ENCODE results near the gene BFSP1.
A peak's percentile ranks its signal among the peaks of the same experiment; 100 is the strongest.

Gene BFSP1

GRCh38 chr20:17519606-17520285, 11.4 kb downstream of the BFSP1 start:
- no peak for DNase-seq

GRCh38 chr20:17518339-17519052, 12.7 kb downstream of the BFSP1 start:
- DNase-seq = no peak

- DNase-seq = no peak
Observed at GRCh38 chr20:17515053-17515452, 16.1 kb downstream of the BFSP1 start.

GRCh38 chr20:17513939-17514338, 17.2 kb downstream of the BFSP1 start:
- no peak for DNase-seq

GRCh38 chr20:17511401-17511800, 19.8 kb downstream of the BFSP1 start:
- DNase-seq = no peak

- no peak for DNase-seq
Observed at GRCh38 chr20:17510548-17510947, 20.6 kb downstream of the BFSP1 start.

GRCh38 chr20:17508756-17509155, 22.4 kb downstream of the BFSP1 start:
- no peak for DNase-seq

- no peak for DNase-seq
Observed at GRCh38 chr20:17507531-17507930, 23.6 kb downstream of the BFSP1 start.

GRCh38 chr20:17507032-17507431, 24.1 kb downstream of the BFSP1 start:
- DNase-seq = no peak

- no peak for DNase-seq
Observed at GRCh38 chr20:17505636-17506517, 25.3 kb downstream of the BFSP1 start.

GRCh38 chr20:17504898-17505635, 26.1 kb downstream of the BFSP1 start:
- peak; percentile 53 to 72 for DNase-seq

GRCh38 chr20:17504066-17504897, 26.9 kb downstream of the BFSP1 start:
- DNase-seq = peak in 1 of 2 donors; percentile 24

GRCh38 chr20:17503301-17504065, 27.7 kb downstream of the BFSP1 start:
- no peak for DNase-seq

GRCh38 chr20:17502105-17502504, 29.1 kb downstream of the BFSP1 start:
- no peak for DNase-seq

GRCh38 chr20:17501701-17502100, 29.5 kb downstream of the BFSP1 start:
- no peak for DNase-seq

- DNase-seq = no peak
Observed at GRCh38 chr20:17500826-17501225, 30.4 kb downstream of the BFSP1 start.

- DNase-seq = no peak
Observed at GRCh38 chr20:17500271-17500670, 30.9 kb downstream of the BFSP1 start.

- no peak for DNase-seq
Observed at GRCh38 chr20:17499041-17499440, 32.1 kb downstream of the BFSP1 start.

GRCh38 chr20:17498641-17499040, 32.5 kb downstream of the BFSP1 start:
- no peak for DNase-seq

- DNase-seq = no peak
Observed at GRCh38 chr20:17497821-17498580, 33.2 kb downstream of the BFSP1 start.

Data from bone marrow (tissue), 2 donors.